ENCODE results near the gene ATP6V0B. TPM values are rescaled to one million over a fixed set of nuclear protein-coding genes. Genes with fewer than 3 reads are reported as not detected.

The ATP6V0B gene
- total and polyA plus RNA-seq, 9 of the 15 experiments (the other 6 are each of a cell fraction or from before 2014, with no cell fraction given), result 137 to 328 (median 220) TPM

DNA sequence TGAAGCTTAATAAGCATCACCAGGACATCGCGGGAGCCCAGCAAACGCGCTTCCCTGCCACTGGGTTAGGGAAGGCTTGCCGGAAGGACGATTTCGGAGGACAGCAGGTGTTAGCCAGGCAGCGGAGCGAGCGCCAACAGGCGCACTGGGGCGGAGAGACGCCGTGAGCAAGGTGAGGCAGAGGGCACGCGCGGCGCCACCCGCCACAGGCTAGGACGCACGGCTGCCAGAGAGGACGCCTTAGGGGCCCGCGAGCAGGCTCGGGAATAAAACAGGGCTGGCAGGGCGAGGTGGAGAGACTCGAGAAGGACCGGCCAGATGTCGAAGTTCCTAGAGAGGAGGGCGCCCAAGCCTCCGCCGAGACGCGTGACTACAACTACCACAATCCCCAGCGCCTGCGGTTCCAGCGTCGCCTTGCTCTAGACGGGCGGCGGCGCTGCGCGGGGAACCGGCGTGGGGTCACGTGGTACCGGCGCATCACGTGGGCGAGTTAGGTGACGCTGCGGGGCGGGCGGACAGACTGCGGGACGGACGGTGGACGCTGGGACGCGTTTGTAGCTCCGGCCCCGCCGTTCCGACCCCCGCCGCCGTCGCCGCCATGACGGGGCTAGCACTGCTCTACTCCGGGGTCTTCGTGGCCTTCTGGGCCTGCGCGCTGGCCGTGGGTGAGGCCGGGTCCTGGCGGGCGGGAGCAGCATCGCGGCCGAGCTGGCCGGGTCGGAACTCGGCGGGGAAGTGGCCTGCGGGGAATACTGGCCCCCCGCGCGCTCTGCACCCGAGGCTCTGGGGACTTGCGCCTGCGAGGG lies at the start of gene ATP6V0B (continued):
- TF ChIP-seq AFF4 (CRISPR knock-in tag; IDR thresholded peaks at IDR 0.05) (peak; percentile 39), HMGN3 (IDR thresholded peaks at IDR 0.05; ENCODE audit: borderline replicate concordance, extremely low read depth, insufficient read length, low read depth, low read length) (no peak), ZNF134 (CRISPR knock-in tag; conservative IDR thresholded peaks at IDR 0.05) (0 out of 2 replicates have a peak, but pooled peaks have one; percentile 11), SOX6 (IDR thresholded peaks at IDR 0.05) (no peak), BHLHE40 (IDR thresholded peaks at IDR 0.05; ENCODE audit: low read length) (peak; percentile 92), HMG20B (CRISPR knock-in tag; IDR thresholded peaks at IDR 0.05) (no peak), STAG1 (CRISPR knock-in tag; IDR thresholded peaks at IDR 0.05; ENCODE audit: borderline replicate concordance) (peak; percentile 42; the same call in 1 of the 2 replicates), NFIC (IDR thresholded peaks at IDR 0.05) (peak; percentile 6; the same call in 1 of the 2 replicates), SP2 (IDR thresholded peaks at IDR 0.05; ENCODE audit: extremely low read depth, low read depth, low read length, poor library complexity, severe bottlenecking) (no peak), SMAD4 (CRISPR knock-in tag; conservative IDR thresholded peaks at IDR 0.05) (peak; percentile 75), FIP1L1 (IDR thresholded peaks at IDR 0.05; ENCODE audit: low read depth, low read length, poor library complexity, severe bottlenecking) (peak; percentile 97), RFX1 (IDR thresholded peaks at IDR 0.05) (no peak), HOMEZ (CRISPR knock-in tag; IDR thresholded peaks at IDR 0.05) (peak; percentile 33; the same call in 1 of the 2 replicates), ZNF12 (CRISPR knock-in tag; IDR thresholded peaks at IDR 0.05) (peak; percentile 72; the same call in 1 of the 2 replicates), BRF1 (IDR thresholded peaks at IDR 0.05; ENCODE audit: borderline replicate concordance, extremely low read depth, insufficient read length) (no peak), NR2C2 (CRISPR knock-in tag; IDR thresholded peaks at IDR 0.05) (peak; percentile 90), NR2C2 (tag; IDR thresholded peaks at IDR 0.05) (peak; percentile 91), DMBX1 (CRISPR knock-in tag; IDR thresholded peaks at IDR 0.05; ENCODE audit: borderline replicate concordance) (no peak; the same call in 1 of the 2 replicates), BRD4 (IDR thresholded peaks at IDR 0.05) (peak; percentile 74; the same call in 1 of the 2 replicates), DACH1 (IDR thresholded peaks at IDR 0.05; ENCODE audit: partially characterized antibody) (no peak), CEBPG (CRISPR knock-in tag; IDR thresholded peaks at IDR 0.05) (no peak), CEBPG (tag; conservative IDR thresholded peaks at IDR 0.05 in 1 of 2, IDR thresholded peaks at IDR 0.05 in 1 of 2) (no peak)
- TF ChIP-seq, protein P1, sequence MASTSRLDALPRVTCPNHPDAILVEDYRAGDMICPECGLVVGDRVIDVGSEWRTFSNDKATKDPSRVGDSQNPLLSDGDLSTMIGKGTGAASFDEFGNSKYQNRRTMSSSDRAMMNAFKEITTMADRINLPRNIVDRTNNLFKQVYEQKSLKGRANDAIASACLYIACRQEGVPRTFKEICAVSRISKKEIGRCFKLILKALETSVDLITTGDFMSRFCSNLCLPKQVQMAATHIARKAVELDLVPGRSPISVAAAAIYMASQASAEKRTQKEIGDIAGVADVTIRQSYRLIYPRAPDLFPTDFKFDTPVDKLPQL (IDR thresholded peaks at IDR 0.05; ENCODE audit: extremely low read depth, insufficient read length), result no peak

Data from K562 (cell line).